ENCODE results near the gene NKAIN2.
"Not testable (repeated sequence)": the region's sequence is repeated elsewhere in the genome, so short reads cannot be mapped to it uniquely, and the experiment has no call there.

NKAIN2 gene

DNA sequence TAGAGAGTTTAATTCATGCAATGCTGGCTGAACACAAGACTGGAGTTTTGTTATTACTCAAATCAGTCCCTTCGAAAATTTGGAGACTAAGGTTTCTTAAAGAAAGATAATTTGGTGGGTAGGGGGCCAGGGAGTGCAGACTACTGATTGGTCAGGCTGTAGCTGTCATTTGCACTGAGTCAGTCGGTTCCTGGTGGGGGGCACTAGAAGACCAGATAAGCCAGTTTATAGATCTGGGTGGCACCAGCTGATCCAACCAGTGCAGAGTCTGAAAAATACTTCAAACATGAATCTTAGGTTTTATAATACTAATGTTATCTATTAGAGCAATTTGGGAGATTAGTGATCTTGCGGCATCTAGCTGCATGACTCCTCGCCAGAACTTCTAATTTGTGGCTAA, 530.7 kb downstream of the NKAIN2 start:
- no peak for DNase-seq (ENCODE audit: low spot score)

DNA sequence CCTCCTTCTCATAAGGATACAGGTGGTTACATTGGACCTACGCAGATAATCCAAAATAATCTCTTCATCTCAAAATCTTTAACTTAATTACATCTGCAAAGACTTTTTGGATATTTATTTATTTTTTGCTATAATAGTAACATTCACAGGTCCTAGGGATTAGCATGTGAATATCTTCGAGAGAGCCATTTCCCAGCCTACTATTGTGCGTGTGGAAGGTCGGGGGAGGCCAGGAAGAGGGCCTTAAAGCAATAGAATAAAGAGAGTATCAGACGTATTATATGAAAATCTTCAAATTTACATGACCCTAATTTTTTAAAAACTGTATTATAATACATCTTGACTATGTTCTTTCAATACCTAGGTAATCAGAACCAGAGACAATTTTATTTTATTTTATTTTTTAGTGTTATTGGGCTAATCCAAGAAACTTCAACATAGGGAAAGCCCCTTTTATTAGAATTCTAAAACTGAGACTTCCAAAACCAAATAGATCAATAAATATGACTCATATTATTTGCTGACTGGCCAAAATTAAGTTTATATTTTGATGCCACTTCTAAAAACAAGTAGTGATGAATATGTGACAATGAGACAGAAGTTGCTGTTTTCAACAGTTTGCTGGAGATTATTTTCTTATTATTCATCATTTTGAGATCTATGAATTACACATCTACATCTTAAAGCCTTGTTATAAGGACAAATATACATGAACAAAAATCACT, 536.1 kb downstream of the NKAIN2 start:
- no peak for DNase-seq (ENCODE audit: low spot score)

DNA sequence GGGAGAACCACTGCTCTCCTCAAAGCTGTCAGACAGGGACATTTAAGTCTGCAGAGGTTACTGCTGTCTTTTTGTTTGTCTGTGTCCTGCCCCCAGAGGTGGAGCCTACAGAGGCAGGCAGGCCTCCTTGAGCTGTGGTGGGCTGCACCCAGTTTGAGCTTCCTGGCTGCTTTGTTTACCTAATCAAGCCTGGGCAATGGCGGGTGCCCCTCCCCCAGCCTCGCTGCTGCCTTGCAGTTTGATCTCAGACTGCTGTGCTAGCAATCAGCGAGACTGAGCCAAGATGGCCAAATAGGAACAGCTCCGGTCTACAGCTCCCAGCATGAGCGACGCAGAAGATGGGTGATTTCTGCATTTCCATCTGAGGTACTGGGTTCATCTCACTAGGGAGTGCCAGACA, 544.7 kb downstream of the NKAIN2 start:
- not testable (repeated sequence) for DNase-seq (ENCODE audit: low spot score)

DNA sequence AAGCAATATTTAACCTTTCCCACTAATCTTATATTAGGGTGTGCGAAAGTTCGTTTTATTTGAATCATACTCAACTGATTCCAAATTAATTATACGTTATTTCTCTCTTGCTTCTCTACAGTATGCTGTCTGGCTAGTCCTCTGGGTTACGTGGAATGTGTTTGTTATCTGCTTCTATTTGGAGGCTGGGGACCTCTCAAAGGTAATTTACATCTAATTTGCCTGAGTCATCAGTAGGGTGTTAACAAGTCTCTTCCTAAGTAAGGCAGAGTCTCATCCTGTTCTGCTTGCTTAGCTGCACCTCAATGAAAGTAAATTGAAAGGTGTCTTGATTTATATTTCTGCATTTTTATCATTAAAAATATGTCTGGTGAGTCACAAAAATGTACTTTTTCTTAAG, 551.5 kb downstream of the NKAIN2 start:
- no peak for DNase-seq (ENCODE audit: low spot score)

DNA sequence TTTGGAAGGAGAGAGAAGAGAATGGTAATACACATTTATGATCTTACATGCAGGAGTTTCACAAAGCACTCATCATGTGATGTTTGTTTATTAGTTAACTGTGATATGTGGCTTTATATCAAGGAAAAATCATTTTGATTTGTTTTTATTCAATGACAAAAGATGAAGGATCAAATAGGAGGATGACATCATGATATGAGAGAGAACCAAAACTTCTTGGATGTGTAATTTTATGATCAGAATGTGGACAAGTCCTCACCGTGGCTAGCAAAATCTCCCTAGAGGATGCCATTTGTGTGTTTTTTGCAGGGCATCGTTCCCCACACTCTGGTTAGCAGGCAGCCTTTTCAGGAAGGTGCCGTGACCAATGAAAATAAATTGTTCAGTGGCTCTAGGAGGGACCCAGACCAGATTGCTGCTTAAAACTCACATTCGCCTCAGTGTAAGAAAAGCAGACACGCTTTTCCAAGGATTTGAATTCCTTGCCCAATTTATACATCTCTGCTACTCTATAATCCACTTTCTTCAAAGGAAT, 552.7 kb downstream of the NKAIN2 start:
- no peak for DNase-seq (ENCODE audit: low spot score)

DNA sequence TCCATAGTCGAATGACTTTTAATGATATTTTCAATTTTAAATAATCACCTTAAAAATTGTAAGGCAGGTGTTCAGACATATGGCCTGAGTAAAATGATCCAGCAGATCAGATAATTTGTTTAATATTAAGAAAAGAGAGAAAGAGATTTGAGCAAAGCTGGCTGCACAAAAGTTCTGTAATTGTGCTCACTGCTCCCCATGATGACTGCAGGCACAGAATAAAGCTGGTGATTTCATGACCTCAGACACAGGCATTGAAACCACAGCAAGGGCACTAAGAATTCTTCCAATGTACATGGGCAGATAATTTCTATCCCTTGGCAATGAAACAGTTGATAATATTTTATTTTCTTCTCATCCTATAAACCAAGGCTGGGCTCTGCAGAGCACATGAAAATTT, 553.1 kb downstream of the NKAIN2 start:
- no peak for DNase-seq (ENCODE audit: low spot score)

DNA sequence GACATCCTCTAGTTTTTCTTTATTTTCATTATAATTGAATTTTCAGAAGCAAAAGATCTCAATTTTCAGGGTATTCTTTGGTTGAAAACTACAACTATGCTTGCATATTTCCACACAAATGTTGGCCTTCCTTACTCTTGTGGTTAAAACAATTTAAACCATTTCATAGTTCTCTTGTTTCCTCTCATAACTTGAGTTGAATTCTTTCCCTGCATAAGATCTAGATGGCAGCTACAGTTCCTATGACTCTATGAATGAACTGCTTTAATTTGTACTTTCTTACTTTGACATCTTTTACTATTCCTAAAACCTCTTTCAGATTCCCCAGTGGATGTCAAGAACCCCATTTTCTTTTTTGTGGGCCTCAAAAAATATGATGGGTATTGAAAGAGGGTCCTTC, 564.5 kb downstream of the NKAIN2 start:
- DNase-seq (ENCODE audit: low spot score): no peak

DNA sequence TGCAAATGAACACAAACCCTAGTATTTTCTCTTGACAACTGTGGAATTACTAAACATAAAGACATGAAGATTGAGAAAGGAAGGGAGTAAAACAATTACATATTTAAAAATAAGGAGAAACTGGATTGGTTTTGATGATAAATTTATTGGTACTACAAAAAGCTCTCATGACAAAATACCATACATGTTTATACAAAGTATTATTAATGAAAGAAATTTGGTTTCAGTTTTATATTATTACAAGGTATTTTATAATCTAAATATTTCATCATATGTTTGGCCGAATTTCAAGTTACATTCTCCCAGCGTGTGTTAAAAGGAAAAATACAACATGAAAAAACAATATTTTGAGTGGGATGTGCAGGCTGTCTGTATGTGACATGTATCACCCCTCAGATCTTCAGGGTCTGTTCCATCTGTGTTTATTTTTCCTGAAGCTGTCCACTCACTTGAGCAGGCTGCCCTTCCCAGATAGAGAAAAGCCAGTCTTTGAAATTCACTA, 568.4 kb downstream of the NKAIN2 start:
- no peak for DNase-seq (ENCODE audit: low spot score)

DNA sequence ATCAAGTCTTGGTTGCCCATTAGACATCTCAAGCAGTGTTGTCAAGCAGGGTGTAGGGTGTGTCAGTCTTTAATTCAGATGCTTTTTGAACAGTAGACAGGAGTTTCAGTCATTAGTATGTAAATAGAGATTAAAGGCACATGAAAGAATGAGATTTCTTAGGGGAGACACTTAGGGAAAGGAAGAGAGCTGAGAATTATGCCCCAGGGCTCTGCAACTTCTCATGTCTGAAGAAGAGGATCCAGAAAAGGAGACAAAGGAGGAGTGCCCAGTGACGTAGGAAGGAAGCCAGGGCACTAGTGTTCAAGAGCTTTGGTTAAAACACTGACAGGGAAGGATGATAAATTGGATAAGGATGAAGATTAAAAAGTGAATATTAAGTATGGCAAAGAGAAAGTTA, 569.7 kb downstream of the NKAIN2 start:
- no peak for DNase-seq (ENCODE audit: low spot score)

DNA sequence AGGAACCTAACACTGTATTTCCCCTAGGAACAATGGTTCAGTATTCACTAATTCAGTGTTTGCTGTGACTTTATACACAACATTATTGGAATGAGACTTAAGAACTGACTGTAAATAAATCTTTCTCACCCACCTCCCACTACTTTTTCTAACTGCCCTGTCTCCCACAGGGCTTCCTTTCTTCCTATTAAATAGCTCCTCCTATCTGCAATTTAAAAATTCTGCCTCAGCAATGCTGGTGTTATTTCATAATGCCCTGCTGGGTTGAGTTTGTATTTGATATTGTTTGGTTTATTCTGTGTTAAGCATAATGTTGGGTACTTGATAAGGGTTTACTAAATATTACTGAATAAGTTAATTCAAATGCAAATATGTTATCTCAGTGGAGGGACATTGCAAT, 585.5 kb downstream of the NKAIN2 start:
- DNase-seq (ENCODE audit: low spot score): no peak

DNA sequence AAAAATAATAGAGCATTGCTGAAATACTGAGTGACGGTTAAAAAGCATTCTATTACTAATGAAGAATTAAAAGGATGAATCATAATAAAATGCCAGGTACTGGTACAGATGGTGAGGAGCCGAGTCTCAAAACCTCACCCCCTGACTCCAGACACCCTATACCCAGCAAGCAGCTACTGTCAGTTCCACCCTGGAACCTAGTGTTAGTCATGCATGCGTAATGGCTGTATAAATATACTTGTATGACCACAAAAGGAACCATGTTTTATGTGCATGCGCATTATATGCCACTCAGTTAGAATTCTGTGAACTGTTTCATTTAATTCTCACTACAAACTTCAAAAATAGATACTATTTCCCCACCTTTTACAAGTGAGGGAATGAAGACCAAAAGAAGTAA, 589.9 kb downstream of the NKAIN2 start:
- DNase-seq (ENCODE audit: low spot score): no peak

DNA sequence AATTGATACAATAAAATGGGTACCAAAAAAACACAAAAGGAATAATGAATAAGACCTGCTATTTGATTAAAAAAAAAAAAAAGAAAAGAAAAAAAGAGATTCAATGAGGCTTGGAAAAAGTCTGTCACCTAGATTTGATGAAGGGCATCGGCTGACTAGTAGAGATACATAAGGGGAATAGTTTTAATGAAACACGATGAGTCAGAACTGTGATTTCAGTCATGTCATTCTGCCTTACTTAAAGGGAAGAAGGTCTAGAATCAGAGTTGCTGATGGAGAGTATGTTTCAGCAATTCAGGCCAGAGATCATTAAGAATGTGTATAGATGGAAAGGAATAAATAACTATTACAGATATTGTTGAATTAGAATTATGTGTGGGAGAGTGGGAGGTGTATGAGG, 592.7 kb downstream of the NKAIN2 start:
- no peak for DNase-seq (ENCODE audit: low spot score)

DNA sequence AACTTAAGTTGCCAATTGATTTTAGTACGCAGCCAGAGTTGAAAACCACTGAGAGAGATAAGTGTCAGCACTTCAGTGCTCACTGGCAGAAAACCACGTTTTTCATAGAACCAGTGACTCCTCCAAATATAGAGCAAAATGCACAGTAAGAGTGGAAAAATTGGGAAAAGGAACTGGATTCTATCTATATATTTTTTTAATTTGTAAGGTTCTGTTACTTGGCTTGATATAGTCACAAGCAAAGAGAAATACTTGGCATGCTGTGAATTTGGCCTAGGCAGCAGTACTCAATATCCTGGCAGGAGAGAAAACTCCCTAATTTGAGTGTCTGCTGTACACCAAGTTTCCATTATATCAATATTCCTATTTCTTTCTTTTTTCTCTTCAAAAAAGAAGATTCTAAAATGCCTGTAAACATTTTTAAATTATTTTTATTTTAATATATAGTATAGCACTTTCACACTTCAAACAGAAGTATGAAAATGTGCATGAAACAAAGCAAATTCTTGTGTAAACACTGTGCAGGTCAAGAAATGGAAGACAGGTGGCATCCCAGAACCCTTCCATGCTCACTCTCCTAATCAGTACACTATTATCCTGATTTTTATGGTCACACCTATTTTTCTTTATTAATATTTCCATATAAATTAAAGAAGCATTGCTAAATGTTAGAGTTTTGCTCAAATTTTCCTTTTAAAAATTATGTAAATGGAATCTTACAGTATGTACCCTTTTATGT, 596.8 kb downstream of the NKAIN2 start:
- no peak for DNase-seq (ENCODE audit: low spot score)

DNA sequence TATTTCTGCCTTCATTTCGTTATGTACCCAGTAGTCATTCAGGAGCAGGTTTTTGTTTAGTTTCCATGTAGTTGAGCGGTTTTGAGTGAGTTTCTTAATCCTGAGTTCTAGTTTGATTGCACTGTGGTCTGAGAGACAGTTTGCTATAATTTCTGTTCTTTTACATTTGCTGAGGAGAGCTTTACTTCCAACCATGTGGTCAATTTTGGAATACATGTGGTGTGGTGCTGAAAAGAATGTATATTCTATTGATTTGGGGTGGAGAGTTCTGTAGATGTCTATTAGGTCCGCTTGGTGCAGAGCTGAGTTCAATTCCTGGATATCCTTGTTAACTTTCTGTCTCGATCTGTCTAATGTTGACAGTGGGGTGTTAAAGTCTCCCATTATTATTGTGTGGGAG, 606.8 kb downstream of the NKAIN2 start:
- DNase-seq (ENCODE audit: low spot score): not testable (repeated sequence)

DNA sequence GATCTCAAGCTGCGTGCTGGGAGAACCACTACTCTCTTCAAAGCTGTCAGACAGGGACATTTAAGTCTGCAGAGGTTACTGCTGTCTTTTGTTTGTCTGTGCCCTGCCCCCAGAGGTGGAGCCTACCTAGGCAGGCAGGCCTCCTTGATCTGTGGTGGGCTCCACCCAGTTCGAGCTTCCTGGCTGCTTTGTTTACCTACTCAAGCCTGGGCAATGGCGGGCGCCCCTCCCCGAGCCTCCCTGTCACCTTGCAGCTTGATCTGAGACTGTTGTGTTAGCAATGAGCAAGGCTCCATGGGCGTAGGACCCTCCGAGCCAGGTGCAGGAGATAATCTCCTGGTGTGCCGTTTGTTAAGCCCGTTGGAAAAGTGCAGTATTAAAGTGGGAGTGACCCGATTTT, 609.0 kb downstream of the NKAIN2 start:
- DNase-seq (ENCODE audit: low spot score): not testable (repeated sequence)

DNA sequence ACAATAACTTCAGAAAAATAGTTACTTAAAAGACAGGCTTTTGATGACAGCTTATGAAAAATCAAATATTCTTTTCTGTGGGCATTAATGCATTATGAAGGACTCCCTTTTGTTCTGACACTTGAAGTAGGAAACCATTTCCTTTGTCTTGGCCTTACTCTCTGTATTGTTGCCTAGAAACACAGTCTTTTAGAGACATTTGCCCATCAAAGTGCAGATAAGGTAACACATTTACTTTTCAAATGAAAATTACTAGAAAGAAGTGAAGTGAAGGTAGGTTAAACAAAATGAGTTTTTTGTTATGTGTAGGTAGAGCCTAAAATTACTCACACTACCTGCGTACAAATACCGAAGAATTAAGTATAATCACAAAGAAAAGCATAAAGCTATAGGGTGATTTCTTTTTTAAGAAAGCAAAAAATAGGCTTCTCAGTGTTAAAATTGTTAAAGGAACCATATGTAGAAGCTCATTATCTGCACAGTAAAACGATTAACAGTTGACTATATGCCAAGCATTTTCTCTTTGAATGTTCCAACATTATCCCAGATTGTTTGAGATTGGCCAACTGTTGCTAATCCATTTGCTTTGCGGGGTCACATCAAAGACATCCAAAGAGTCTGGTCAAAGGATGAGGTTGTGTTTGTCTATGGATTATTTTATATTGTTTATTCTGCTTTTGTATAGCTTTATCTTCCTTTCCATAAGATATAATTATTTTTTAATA, 616.6 kb downstream of the NKAIN2 start:
- DNase-seq (ENCODE audit: low spot score): no peak

DNA sequence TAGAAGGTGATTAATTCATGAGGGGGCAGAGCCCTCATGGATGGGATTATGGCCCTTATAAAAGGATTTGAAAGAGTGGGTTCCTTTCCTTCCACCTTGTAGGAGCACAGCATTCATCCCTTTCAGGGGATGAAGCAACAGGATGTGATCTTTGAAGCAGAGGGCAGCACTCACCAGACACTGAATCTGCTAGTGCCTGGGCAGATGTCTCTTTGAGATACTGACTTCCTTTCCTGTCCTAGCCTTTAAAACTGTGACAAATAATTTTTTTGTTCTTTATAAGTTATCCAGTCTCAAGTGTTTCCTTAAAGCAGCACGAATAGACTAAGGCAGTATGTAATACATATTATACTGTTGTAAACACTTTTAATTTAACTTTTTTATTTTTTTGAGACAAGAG, 620.0 kb downstream of the NKAIN2 start:
- no peak for DNase-seq (ENCODE audit: low spot score)

DNA sequence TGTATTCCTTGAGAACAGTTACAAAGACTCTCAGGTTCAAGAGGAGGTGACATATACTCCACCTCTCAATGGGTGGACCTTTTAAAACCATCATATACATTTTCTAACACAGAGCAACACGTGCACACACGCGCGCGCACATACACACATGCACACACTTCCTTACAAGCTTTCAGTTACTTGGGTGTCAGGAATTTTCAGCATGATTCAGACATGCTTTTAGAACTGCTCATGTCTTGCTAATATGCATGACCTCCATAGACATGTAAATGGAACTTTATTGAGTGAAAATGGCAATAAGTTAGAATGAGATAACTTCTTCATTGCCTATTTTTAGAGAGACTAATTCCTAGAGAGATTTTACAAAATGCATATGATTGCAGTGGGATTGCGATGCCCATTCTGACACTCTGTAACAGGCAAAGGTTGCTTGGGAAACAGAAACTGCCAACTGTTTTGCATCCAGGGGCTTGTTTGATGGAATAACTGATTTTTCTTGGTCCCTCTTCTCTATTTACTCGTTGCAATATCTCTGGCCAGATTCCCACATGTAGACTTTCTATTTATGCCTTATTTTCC, 627.2 kb downstream of the NKAIN2 start:
- no peak for DNase-seq (ENCODE audit: low spot score)

DNA sequence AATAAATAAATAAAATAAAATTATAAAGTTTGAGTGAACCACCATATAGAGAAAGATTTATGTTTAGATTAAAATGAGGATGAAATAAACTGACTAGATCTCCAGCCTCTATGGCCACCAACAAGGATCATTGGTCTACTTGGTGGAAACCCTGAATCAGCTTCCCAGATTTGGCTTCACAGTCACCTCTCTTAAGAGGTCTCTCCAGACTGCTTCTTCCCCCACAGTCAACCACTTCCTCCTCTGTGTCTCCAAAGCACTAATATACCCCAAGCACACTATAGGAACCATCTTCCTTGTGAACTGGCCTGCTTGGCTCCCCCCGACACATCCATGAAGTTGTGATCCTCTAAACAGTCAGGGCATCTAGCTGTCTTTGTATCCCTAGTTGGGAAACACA, 629.0 kb downstream of the NKAIN2 start:
- no peak for DNase-seq (ENCODE audit: low spot score)

DNA sequence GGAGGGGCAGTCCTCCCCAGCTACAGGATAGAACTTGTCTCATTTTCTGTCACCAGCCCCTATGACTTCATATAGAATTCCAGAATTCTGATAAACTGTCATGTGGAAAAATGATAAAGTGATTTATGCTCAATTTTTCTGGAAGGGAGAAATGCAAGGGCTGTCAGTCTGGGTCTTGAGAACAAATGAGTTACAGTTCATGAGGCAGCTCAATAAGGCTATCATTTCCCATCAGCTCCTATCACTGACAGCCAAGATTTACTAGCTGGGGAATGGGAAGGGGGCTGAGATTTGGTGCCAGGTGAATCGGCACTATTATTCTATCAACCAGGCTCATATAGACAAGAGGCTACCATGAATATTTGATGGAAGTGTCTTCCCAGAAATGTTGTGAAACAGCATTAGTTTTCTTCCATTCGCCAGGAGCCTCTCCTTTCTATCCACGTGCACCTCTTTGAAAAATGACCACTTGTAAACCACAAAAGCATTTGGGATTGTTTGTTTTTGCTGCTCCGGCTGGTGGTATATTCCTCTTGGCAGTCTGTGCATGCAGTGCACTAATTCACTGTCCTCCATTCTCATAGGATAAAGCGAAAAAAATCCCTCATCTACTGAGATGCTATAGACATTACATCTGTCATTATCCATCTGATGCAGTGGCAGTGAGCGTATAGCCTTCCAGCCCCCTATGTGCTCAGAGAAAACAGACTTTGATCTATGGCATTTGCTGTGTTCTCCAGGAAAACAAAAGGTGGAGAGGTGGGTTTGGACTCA, 629.9 kb downstream of the NKAIN2 start:
- no peak for DNase-seq (ENCODE audit: low spot score)

DNA sequence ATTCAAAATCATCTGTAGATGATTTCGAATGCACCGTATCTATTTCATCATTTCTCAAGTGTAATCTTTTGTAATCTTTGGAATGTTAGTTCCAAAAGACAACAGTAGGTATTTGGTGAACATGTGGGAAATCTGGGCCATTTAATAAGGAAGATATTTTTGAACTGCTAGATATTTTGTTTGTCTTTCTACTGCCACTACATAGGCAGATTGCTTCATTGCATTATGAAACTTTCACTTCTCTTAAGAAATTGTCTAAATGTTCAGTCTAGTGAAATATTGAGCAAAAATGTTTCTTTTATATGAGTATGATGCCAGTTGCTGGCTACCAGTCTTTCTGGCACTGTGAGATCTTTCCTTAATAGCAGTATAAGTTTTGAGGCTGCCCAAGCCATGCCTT, 630.8 kb downstream of the NKAIN2 start:
- DNase-seq (ENCODE audit: low spot score): no peak

DNA sequence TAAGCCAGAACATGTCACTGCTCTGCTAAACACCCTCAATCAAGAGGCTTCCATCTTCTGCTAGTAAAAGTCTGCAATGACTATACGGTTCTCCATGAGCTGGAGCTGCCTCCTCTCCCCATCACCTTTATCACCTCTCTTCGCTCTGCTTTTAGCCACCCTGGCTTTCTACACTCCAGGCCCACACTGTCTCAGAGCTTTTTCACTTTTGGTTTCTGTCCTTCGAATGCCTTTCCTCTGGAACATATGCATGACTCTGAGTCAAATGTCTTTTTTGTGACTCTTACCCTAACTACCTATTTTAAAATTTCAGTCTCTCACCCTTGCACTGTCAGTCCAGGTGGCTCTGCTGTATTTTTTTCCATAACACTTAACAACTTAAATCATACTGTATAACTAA, 633.1 kb downstream of the NKAIN2 start:
- DNase-seq (ENCODE audit: low spot score): no peak

All from COLO829 (cell line).